HepG2 (cell line): ENCODE data around the gene RSAD2. TPM values are rescaled to one million over a fixed set of nuclear protein-coding genes. Genes with fewer than 3 reads are reported as not detected.
A peak's percentile ranks its signal among the peaks of the same experiment; 100 is the strongest.

ENCODE experiments used
- ATF2 ChIP-seq: sonication (generic); formaldehyde crosslinking; IDR thresholded peaks from 2 replicates; pipeline ENCODE4 v1.4.0; 2020; ENCODE audit warnings: missing genetic modification reagents
- HOXA7 ChIP-seq: sonication (generic); formaldehyde crosslinking; IDR thresholded peaks from 2 replicates; pipeline ENCODE4 v1.8.1; 2022; ENCODE audit warnings: mild to moderate bottlenecking, missing genetic modification reagents, moderate library complexity
- PRMT3 ChIP-seq: sonication (generic); formaldehyde crosslinking; IDR thresholded peaks from 2 replicates; pipeline ENCODE4 v1.8.1; 2022; ENCODE audit warnings: low read depth, mild to moderate bottlenecking, moderate library complexity, missing genetic modification reagents, borderline replicate concordance
- REXO4 ChIP-seq: sonication (generic); formaldehyde crosslinking; IDR thresholded peaks from 2 replicates; pipeline ENCODE4 v1.8.0; 2022; ENCODE audit warnings: missing genetic modification reagents, mild to moderate bottlenecking, borderline replicate concordance
- YEATS2 ChIP-seq: sonication (generic); formaldehyde crosslinking; IDR thresholded peaks from 2 replicates; pipeline ENCODE4 v1.4.0; 2020; ENCODE audit warnings: missing genetic modification reagents, borderline replicate concordance
- ZMYM4 ChIP-seq: sonication (generic); formaldehyde crosslinking; IDR thresholded peaks from 2 replicates; pipeline ENCODE4 v1.8.1; 2023; ENCODE audit warnings: mild to moderate bottlenecking, missing genetic modification reagents
- ZNF256 ChIP-seq: sonication (generic); formaldehyde crosslinking; conservative IDR thresholded peaks from 2 replicates; pipeline ENCODE4 v1.4.0; 2020; ENCODE audit warnings: missing genetic modification reagents
- ZNF343 ChIP-seq: sonication (generic); formaldehyde crosslinking; IDR thresholded peaks from 2 replicates; pipeline ENCODE4 v1.4.0; 2020; ENCODE audit warnings: mild to moderate bottlenecking, missing genetic modification reagents
- ZNF547 ChIP-seq: sonication (generic); formaldehyde crosslinking; IDR thresholded peaks from 2 replicates; pipeline ENCODE4 v1.5.1; 2020; ENCODE audit warnings: mild to moderate bottlenecking, missing genetic modification reagents
- ZNF644 ChIP-seq: IDR thresholded peaks from 2 replicates; pipeline ENCODE4 v1.6.1; 2016; ENCODE audit warnings: low read depth
- ZNF646 ChIP-seq: sonication (generic); formaldehyde crosslinking; IDR thresholded peaks from 2 replicates; pipeline ENCODE4 v1.9.0; 2021; ENCODE audit warnings: mild to moderate bottlenecking, missing genetic modification reagents
- polyA plus RNA-seq, 8 experiments: library from polyadenylated mRNA; depleted of rRNA in 3 of 8; stranded (reverse) in 7 of 8; unstranded in 1 of 8; fragments of >200 nt; fragmentation: Illumina TruSeq in 4 of 8; extraction: Trizol in 4 of 8; gene quantifications; 2 replicates each; pipeline versions ENCODE4 v1.2.1 to v1.2.3, GENCODE V29; 2011 to 2016; ENCODE audit warnings: low read depth in 4 of 8, missing spikeins in 1 of 8, mixed read lengths in 1 of 8; ENCODE audit not compliant: insufficient read depth in 1 of 8
- total RNA-seq, 5 experiments: library from RNA; depleted of rRNA; stranded (reverse); fragments of >200 nt; fragmentation: Illumina TruSeq; extraction: Trizol; gene quantifications; 2 replicates each; pipeline ENCODE4 v1.2.3, GENCODE V29; 2016; ENCODE audit warnings: low read depth in 1 of 5
- TF ChIP-seq, protein P1 (sequence below): IDR thresholded peaks from 2 replicates; pipeline ENCODE4 v1.6.1; 2016; ENCODE audit warnings: mild to moderate bottlenecking, missing biosample characterization, missing genetic modification reagents
- TF ChIP-seq, protein P2 (sequence below): sonication (generic); formaldehyde crosslinking; IDR thresholded peaks from 2 replicates; pipeline ENCODE4 v1.8.0; 2022; ENCODE audit warnings: mild to moderate bottlenecking, missing genetic modification reagents; ENCODE audit not compliant: insufficient replicate concordance

Gene RSAD2
- total and polyA plus RNA-seq, 2 of the 13 experiments (the other 11 are each of a cell fraction or from before 2014, with no cell fraction given), result 0.11 TPM; not detected in 1

GRCh38 chr2:6917071-6917760, 39.6 kb downstream of the RSAD2 start, which contains the start of gene RNF144A (continued):
- TF ChIP-seq ZNF646 (no peak), ZNF343 (CRISPR knock-in tag) (no peak), HOXA7 (CRISPR knock-in tag) (no peak), ZMYM4 (CRISPR knock-in tag) (no peak), ATF2 (no peak), ZNF256 (CRISPR knock-in tag) (no peak), PRMT3 (CRISPR knock-in tag) (no peak), REXO4 (CRISPR knock-in tag) (no peak), ZNF547 (CRISPR knock-in tag) (no peak; the same call in 1 of the 2 replicates), YEATS2 (CRISPR knock-in tag) (no peak), ZNF644 (CRISPR knock-in tag) (no peak)
- TF ChIP-seq, protein P1, sequence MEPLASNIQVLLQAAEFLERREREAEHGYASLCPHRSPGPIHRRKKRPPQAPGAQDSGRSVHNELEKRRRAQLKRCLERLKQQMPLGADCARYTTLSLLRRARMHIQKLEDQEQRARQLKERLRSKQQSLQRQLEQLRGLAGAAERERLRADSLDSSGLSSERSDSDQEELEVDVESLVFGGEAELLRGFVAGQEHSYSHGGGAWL, result peak; percentile 27; the same call in 1 of the 2 replicates
- TF ChIP-seq, protein P2, sequence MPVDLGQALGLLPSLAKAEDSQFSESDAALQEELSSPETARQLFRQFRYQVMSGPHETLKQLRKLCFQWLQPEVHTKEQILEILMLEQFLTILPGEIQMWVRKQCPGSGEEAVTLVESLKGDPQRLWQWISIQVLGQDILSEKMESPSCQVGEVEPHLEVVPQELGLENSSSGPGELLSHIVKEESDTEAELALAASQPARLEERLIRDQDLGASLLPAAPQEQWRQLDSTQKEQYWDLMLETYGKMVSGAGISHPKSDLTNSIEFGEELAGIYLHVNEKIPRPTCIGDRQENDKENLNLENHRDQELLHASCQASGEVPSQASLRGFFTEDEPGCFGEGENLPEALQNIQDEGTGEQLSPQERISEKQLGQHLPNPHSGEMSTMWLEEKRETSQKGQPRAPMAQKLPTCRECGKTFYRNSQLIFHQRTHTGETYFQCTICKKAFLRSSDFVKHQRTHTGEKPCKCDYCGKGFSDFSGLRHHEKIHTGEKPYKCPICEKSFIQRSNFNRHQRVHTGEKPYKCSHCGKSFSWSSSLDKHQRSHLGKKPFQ (CRISPR knock-in tag), result no peak
